ENCODE measurements around the gene ARHGEF2.

GRCh38 chr1:155898888-155899287 is 79.5 kb downstream of the ARHGEF2 start:
- TF ChIP-seq, protein P1, sequence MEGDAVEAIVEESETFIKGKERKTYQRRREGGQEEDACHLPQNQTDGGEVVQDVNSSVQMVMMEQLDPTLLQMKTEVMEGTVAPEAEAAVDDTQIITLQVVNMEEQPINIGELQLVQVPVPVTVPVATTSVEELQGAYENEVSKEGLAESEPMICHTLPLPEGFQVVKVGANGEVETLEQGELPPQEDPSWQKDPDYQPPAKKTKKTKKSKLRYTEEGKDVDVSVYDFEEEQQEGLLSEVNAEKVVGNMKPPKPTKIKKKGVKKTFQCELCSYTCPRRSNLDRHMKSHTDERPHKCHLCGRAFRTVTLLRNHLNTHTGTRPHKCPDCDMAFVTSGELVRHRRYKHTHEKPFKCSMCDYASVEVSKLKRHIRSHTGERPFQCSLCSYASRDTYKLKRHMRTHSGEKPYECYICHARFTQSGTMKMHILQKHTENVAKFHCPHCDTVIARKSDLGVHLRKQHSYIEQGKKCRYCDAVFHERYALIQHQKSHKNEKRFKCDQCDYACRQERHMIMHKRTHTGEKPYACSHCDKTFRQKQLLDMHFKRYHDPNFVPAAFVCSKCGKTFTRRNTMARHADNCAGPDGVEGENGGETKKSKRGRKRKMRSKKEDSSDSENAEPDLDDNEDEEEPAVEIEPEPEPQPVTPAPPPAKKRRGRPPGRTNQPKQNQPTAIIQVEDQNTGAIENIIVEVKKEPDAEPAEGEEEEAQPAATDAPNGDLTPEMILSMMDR (IDR thresholded peaks at IDR 0.05 in 2 of 3, conservative IDR thresholded peaks at IDR 0.05 in 1 of 3; ENCODE audit: borderline replicate concordance in 1 of 3, insufficient read depth in 1 of 3, low read depth in 2 of 3, low read length in 2 of 3), result no peak
- TF ChIP-seq YY1 (IDR thresholded peaks at IDR 0.05; ENCODE audit: extremely low read depth, insufficient replicate concordance, low read depth, low read length) (no peak), POLR2A (IDR thresholded peaks at IDR 0.05; ENCODE audit: borderline replicate concordance, extremely low read depth, insufficient read depth, insufficient read length) (no peak), TCF7L2 (IDR thresholded peaks at IDR 0.05; ENCODE audit: borderline replicate concordance, extremely low read depth, insufficient read depth, insufficient read length) (no peak), EZH2 (IDR thresholded peaks at IDR 0.05) (no peak), POLR2AphosphoS5 (IDR thresholded peaks at IDR 0.05; ENCODE audit: low read depth, low read length) (no peak), JUND (IDR thresholded peaks at IDR 0.05) (no peak), ZNF274 (IDR thresholded peaks at IDR 0.05; ENCODE audit: low read depth, low read length) (no peak), ATF3 (IDR thresholded peaks at IDR 0.05) (no peak), MAX (IDR thresholded peaks at IDR 0.05) (no peak), RAD21 (IDR thresholded peaks at IDR 0.05; ENCODE audit: low read depth) (no peak), REST (IDR thresholded peaks at IDR 0.05; ENCODE audit: low read depth) (no peak)
- TF ChIP-seq, protein P2, sequence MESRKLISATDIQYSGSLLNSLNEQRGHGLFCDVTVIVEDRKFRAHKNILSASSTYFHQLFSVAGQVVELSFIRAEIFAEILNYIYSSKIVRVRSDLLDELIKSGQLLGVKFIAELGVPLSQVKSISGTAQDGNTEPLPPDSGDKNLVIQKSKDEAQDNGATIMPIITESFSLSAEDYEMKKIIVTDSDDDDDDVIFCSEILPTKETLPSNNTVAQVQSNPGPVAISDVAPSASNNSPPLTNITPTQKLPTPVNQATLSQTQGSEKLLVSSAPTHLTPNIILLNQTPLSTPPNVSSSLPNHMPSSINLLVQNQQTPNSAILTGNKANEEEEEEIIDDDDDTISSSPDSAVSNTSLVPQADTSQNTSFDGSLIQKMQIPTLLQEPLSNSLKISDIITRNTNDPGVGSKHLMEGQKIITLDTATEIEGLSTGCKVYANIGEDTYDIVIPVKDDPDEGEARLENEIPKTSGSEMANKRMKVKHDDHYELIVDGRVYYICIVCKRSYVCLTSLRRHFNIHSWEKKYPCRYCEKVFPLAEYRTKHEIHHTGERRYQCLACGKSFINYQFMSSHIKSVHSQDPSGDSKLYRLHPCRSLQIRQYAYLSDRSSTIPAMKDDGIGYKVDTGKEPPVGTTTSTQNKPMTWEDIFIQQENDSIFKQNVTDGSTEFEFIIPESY (IDR thresholded peaks at IDR 0.05; ENCODE audit: extremely low read depth, insufficient replicate concordance, low read length), result no peak
